Measurements from ENCODE around the gene PLD6. TPM values are rescaled to one million over a fixed set of nuclear protein-coding genes. Genes with fewer than 3 reads are reported as not detected.

Gene PLD6
- total RNA-seq, 1 donor, result 4.3 TPM

DNA sequence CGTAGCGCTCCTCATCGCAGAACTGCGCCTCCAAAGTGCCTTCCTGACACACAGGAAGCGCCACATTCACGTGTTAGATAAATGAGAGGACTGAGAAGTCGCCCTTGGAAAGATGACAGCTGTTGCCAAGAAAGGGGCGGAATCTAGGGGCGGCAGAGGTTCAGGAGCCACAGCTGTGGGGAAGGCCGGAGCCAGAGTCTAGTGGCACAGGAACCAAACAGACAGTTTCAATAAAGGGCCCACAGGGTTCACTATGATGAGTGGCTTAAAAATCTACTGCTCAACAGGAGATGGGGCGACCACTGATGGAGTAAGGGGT is 26.1 kb upstream of the PLD6 start:
- no peak for DNase-seq (ENCODE audit: low read depth)
- TF ChIP-seq, protein P1, sequence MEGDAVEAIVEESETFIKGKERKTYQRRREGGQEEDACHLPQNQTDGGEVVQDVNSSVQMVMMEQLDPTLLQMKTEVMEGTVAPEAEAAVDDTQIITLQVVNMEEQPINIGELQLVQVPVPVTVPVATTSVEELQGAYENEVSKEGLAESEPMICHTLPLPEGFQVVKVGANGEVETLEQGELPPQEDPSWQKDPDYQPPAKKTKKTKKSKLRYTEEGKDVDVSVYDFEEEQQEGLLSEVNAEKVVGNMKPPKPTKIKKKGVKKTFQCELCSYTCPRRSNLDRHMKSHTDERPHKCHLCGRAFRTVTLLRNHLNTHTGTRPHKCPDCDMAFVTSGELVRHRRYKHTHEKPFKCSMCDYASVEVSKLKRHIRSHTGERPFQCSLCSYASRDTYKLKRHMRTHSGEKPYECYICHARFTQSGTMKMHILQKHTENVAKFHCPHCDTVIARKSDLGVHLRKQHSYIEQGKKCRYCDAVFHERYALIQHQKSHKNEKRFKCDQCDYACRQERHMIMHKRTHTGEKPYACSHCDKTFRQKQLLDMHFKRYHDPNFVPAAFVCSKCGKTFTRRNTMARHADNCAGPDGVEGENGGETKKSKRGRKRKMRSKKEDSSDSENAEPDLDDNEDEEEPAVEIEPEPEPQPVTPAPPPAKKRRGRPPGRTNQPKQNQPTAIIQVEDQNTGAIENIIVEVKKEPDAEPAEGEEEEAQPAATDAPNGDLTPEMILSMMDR (IDR thresholded peaks at IDR 0.05; ENCODE audit: insufficient read depth, low read length), result no peak

DNA sequence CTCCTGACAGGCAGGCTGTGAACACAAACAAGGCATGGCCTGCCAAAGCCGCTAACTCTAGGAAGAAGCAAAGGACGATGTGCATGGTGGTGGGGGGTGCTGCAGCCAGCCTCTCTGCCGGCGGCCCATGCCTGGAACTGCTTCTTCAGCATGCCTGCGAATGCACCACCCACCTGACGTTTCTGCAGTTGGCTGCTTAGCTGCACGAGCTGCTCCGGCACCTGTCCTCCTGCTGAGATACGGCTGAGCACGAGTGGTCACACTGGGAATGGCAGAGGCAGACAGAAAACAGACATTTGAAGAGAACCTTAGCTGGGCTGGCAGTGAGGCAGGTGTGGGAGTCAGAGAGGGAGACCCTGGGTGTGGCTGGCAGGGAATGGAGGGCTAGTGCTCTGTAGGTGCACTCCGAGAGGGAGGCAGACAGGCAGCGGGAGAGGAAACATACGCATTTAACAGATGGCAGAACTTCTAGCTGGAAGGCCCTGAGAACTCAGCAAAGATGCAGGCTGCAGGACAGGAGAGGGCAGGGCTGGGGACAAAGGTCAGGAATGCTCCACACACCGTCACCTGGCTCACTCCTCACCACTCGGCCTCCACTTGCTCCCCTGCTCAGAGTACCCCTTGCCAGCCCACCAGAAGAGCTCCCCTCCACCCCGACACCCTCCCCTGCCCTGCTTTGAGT is 25.6 kb upstream of the PLD6 start:
- TF ChIP-seq, protein P1 (IDR thresholded peaks at IDR 0.05; ENCODE audit: insufficient read depth, low read length), result no peak
- DNase-seq (ENCODE audit: low read depth), result no peak
- H3K4me3 ChIP-seq (ENCODE audit: low read depth, low read length), result no peak overlapping the region

More for the DNA sequence above, 26.1 kb upstream of the PLD6 start:
- no peak overlapping the region for H3K4me3 ChIP-seq (ENCODE audit: low read depth, low read length)

DNA sequence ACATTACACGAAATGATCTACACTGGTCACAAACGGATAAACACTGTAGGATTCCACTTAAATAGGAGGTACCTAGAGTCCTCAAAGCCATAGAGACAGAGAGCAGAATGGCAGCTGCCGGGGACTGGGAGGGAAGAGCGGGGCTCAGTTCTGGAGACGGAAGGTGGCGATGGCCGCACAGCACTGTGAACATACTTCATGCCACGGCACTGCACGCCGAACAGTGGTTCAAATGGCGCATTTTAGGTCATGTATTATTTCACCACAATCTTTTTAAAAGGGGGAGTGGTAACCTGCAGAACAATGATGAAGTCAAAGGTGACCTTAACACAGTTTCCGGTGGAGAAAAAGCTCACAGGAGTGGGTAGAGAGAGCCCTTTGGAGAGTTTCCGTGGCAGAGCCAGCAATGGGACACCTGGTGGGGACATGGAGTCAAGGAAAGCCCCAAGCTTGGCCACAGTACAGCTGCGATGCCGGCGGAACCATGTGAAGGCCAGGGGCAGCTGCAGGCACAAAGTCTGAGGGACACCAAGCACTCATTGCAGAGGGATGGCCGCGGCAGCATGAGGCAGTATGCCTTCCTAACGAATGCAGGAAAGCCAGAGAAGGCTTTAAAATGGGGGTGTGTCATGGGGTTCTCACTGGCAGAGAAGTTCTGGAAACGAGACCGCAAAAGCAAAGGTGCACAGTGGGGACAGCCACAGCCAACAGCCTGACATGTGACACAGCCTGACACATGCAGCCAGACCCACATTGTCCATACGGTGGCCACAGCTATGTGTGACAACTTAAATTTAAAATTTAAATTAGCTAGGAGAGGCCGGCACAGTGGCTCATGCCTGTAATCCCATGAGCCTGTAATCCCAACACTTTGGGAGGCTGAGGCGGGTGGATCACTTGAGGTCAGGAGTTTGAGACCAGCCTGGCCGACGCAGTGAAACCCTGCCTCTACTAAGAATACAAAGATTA is 23.6 kb upstream of the PLD6 start:
- TF ChIP-seq, protein P1 (IDR thresholded peaks at IDR 0.05; ENCODE audit: insufficient read depth, low read length), result no peak
- no peak overlapping the region for H3K4me3 ChIP-seq (ENCODE audit: low read depth, low read length)
- no peak for DNase-seq (ENCODE audit: low read depth)

DNA sequence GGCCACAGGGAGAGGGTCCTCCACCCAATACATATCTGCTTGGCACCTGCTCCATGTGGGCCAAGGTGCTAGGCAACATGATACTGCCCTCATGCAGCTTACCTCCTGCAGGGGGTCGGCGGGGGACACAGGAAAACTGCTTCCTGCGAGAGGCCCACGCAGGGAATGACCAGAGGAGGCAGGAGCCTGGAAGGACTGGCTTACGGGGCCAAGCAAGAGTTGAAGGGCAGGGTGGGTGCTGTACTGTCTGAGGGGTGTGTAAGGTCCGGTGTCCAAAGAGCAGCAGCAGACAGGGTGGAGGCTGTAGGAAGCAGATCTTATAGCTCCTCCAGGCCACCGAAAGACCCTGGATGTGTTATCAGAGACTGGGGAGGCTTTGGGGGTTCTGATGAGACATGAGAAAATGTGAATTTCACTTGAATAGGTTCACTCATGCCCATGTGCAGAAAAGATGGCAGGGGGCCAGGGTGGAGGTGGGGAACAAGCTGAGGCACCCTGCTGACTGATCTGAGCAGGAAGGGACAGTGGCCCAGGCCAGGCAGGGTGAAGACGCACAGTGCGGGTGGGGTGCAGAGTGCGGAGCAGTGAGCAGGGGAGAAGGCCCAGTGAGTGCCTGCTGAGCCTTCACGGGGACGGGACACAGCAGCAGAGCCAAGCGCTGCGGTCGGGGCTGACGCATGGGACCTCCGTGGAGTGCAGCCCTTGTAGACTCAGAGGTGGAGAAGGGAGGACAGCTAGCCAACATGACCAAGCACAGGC is 22.6 kb upstream of the PLD6 start:
- TF ChIP-seq, protein P1 (IDR thresholded peaks at IDR 0.05; ENCODE audit: insufficient read depth, low read length), result no peak
- no peak for DNase-seq (ENCODE audit: low read depth)
- no peak overlapping the region for H3K4me3 ChIP-seq (ENCODE audit: low read depth, low read length)

DNA sequence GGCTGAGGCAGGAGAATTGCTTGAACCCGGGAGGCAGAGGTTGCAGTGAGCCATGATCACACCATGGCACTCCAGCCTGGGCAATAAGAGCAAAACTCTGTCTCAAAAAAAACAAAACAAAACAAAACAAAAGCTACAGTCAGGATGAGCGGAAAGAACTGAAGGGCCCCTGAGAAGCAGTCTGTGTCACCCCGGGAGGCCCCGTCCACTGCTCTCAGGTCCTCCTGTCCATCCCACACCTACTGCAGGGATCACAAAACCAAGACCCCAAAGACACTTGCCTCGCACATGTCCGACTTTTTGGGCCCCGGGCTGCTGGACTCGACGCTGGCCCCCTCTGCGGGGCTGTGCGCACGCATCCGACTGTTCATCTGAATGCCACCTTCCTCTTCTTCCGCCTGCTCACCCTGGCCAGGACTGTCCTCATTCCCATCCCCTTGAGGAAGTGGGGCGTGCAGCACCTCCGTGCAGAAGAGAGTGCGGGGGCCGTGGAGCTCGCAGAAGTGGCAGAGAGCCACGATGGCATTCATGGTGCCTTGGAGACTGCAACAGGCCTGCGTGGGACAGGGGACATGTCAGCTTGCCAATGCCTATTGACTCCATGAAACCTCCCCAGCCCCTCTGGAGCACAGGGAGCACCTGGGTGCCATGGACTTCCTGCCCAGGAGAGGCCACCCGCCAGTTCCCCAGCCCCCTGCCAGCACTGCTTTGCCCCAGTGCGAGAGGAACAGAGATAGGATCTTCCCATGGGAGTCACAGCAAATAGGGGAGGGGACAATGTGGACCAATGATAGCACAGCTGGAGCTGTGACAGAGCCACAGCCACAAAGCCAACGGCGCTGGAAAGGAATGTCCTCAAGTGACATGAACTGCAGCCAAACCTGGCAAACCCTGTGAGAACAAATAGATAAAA is 21.7 kb upstream of the PLD6 start:
- TF ChIP-seq, protein P1 (IDR thresholded peaks at IDR 0.05; ENCODE audit: insufficient read depth, low read length), result no peak
- no peak for DNase-seq (ENCODE audit: low read depth)

More for the DNA sequence above, 21.7 kb upstream of the PLD6 start:
- no peak overlapping the region for H3K4me3 ChIP-seq (ENCODE audit: low read depth, low read length)

All from fibroblast of the aortic adventitia (primary cell).